ENCODE data around the gene CBX8. TPM values are rescaled to one million over a fixed set of nuclear protein-coding genes. Genes with fewer than 3 reads are reported as not detected.

Gene CBX8
- polyA plus RNA-seq, 12 donors = 3.8 to 17.4 (median 4.5) TPM; not detected in 1

DNA sequence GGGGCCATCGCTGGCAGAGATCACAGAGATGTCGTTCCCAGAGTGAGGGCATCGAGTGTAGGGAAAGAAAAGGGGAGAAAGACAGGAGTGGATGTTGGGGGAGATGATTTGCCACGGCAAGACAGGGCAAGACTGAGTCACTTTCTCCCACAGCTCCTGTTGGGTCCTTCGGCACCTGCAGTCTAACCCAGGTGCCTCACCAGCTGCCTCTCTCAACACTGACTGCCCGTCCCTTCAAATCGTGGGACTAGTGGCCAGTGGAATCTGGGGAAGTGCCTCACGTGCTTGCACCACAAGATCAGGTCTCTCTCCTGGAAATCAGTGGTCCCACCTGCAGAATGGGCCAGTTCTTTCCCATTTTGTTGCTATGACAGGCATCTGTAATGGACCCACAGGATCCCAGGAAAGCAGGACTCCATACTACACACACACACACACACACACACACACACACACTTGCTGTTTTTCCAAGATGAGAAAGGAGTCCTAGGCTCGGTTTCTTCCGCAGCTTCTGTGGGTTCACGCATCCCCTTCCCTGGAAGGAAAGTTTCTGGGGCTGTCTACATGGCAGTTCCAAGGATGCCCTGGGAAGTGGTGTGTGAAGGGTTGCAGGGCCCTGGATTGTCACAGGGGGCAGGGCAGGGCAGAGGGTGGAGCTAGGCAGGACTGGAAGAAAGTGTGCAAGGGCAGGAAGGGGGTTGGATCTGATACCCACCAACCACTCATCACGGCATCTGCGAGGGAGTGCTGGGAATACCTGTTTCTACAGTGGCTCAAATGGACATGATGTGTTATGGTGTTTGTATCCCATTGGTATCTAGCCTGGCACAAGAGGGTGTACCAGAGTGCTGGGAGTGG lies 10.2 kb upstream of the CBX8 start:
- DNase-seq = no peak

DNA sequence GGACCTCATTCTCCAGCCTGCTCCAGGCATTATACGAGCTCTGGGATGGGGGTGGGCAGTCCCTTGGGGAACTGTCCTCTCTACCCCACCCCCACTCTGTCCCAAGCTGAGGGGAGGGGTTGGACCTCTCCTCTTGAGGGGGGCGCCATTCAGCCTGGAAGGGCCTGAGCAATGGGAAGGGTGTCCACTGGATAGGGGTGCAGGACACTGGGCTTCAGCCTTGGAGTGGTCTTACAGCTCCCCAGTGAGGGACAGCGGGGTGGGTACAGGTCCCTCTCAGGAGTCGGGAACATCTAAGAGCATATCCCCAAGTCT lies 9.5 kb upstream of the CBX8 start:
- no peak for DNase-seq

DNA sequence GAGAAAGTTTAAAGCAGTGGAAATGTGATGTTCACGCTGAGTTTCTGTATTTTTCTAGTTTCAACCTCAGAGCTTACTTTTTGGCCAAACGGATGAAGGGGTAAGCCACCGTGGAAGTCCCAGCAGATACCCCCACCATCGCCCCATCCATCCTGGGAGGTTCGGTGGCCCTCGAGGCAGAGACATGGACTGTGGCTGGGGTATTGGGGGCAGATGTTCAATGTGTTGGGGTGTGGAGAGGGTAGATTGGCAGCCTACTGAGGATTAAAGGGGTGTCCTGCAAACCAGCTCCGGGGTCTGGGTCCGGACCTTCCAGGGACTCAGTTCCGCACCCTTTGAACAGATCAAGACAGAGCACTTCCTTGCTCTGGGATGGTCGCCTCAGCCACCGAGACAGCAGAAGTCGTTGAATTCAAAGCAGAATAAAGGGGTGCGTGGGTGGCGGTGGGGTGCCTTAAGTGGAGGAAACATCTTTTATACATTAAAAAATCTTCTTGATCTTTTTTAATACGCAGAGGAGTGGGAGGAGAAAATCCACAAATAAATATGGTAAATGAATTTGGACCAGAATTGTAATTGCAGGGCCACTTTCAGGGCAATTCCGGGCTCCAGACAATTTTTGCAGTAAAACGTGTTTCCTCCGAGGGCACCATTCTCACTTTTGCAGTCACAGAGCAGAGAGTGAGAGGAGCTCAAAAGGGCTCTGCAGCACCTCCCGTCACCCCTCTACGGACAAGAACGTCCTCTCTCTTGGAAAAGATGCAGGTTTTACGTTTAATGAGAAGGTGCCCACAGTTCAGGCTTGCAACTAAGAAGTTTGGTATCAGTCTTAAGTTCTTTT lies 8.2 kb upstream of the CBX8 start:
- DNase-seq = no peak

DNA sequence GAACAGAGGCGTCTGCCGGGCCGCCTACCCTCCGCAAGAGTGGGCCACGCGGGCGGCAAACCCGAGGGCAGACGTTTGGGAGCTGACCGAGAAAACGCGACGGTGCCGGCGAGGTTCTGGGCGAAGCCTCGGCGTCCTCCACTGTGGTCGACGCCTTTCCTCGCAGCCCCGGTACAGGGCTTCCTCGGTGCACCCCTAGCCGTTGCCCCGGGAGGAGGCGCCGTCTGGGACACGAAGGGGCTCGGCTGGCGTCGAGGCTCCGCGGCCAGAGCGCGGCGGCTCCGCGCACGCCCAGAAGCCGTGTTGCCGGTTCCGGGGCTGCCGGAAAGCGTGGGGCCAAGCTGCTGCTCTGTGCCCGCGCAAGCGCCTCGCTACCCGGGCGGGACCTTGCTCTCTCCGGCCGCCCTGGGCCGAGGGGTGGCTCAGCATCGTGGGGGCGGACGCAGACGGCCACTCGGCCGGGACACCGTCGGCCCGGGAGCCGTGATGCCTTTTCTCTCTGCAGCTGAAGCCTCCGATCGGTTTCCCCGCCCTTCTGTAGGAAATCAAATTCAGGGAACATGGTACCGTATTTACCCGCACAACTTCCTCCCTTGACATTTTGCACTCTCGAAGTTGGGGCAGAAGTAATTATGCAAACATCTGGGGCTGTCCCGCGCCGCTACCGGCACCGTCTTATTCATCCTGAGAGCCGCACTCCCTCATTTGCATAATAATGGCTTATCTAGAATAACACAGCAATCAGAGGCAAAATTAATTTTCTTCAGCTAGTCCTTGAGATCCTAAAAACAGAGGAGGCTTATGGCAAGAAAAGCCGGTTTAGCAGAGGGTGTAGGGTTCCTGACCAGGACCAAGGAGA lies 7.3 kb upstream of the CBX8 start:
- no peak for DNase-seq

DNA sequence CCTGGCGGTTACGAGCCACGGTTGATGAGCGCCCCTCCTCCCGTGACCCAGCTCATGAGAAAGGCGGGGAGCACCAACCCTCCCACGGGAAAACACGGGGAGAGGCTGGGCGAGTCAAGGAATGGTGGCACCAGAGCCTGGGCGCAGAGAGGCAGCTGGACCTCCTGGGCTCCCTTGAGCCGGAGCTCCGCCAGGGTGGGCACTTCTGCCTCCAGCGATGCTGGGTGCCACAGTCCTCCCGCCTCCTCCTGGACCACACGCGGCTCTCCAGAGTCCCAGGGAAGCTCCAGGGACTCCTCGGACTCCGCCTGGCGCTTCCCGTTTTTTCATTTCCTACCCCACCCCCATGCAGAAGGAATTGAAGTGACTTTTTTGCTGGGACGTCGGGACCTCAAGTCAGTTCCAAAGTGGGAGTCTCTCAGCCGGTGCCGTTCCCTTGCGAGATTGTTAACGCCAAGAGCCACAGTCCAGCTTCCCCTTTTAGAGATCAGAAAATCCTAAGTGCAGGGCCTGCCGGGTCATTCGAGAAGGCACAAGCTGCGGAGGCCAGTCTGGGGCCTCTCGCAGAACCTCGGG lies 6.6 kb upstream of the CBX8 start:
- DNase-seq = no peak

DNA sequence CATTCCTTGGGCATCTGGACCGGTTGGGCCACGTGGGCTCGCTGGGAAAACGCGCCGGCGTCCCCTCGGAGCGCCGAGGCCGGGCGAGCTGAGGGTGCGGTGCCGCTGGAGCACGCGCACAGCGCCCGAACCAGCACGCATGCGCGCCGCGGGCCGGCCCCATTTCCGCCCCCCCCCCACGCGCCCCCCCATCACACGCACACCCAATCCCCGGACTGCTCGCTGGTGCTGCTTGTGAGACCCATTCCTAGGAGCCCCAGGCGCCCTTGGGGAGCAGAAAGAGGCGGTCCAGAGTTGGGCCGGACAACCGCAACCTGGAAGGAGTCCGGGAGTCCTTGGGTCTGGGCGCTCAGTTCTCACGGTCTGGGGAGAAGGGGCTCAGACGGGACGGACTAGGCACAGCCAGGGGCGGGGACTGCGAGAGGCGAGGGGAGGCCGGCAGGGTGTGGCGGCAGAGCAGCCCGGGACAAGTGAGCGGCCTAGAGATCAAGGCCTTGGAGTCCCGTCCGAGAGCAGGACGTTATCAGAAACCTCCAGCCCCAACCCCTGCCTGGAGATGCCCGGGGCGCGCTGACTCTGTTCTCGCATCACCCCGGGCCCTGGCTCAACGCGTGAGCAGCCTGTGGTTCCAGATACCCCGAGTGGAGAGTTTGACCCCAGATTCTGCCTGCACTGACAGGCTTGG lies 6.0 kb upstream of the CBX8 start:
- no peak for DNase-seq

DNA sequence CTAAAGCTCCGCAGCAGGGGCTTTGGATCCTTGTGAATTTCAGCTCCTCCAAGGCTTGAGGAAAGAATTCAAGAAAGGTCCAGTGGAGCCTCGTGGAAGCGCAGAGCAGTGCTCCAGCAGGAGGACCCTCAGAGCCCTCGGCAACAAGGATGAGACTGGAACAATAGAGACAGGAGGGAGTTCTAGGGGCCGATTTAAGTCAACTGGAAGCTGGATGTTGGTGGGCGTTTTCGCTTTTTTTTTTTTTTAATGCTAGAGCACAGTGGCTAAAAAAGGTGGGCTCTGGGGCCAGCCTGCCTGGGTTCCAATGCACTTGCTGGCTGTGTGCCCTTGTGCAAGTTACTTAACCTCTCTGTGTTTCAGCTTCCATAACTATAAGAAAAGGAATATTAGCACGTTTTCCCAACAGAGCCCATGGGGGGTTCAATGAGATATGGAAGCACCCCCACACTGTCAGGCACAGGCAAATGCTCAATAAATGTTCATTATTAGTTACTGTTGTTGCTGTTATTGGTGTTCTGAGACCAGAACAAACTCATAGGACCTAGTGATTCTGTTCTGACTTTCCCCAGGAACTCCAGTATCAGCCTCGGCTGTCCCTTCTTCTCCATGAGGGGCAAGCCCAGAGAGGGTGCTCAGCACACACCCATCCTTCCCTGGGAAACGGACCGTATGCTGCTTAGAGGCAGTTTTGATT lies 5.3 kb upstream of the CBX8 start:
- no peak for DNase-seq

DNA sequence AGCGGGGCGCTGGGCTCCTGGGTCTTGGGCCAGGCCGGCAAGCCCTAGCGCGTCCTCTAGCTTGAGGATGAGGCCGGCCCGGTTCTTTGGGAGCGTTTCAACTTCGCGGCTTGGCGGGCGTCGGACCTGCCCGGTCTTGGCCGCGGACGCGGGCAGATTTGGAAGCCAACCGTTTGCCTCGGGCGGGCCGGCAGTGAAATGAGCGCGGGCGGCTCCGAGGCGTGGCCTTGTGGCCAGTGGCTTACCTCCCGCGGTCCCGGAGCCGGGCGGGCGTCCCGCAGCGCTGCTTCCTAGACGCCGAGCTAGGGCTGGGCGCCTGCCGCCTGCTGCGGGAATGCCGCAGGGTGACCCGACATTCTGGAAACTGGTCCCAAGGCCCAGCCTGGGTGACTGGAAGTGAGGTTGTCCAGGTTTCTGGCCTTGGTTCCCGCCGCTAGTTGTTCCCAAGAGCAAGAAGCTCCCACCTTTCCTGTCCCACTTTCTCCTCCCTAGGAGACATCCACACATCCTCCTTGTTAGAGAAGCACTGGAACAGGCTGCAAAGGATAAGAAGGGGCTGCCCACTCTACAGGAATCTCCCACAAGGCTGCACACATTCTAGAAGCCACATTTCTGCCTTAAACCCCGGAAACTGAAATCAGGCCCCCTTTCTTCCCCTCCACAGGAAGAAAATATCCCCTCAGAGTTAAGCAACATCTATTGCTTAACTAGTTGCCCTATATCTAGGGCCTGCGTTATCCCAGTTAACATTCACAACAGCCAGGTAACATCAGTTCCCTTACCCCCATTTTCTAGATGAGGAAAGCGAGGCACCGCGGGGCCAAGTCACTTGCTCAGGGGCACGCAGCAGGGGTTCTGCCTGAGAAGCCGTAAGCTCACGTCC lies 4.5 kb upstream of the CBX8 start:
- no peak for DNase-seq

DNA sequence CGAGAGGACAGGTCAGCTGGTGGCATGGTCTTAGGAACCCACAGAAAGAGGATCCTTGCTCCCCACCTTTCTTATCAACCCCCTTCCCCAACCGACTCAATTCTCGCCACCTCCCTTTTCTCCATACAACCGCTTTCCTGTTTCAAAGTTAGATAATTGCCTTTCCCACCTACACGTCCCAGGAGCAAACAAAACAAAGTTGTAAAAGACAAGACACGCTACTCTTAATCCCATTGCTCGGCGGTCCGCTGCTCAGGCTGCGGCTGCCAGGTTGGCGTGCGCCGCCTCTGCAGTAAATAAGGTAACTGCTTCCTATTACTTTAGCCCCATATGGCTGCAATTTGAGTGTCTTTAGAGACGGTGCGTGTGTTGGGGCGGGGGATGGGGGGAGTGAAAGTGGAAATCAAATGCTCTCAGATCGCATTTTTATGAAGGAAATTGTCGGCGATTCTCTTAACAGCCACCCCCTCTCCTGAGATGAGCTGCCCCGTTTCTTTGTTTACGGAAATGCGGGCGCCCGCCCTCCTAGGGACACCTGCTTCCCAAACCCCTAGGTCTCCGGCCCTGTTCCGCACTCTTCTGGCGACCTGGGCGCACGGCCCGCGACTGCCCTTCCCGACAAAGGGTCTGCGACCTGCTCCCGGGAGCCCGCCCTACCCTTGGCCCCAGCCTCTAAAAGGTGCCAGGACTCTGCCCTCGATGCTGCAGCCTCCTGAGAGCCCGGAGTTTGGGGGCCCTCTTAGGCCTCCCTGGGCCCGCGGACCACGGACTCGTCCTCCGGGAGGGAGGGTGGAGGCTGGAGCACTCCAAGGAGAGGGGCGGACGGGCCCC lies 3.7 kb upstream of the CBX8 start:
- no peak for DNase-seq

DNA sequence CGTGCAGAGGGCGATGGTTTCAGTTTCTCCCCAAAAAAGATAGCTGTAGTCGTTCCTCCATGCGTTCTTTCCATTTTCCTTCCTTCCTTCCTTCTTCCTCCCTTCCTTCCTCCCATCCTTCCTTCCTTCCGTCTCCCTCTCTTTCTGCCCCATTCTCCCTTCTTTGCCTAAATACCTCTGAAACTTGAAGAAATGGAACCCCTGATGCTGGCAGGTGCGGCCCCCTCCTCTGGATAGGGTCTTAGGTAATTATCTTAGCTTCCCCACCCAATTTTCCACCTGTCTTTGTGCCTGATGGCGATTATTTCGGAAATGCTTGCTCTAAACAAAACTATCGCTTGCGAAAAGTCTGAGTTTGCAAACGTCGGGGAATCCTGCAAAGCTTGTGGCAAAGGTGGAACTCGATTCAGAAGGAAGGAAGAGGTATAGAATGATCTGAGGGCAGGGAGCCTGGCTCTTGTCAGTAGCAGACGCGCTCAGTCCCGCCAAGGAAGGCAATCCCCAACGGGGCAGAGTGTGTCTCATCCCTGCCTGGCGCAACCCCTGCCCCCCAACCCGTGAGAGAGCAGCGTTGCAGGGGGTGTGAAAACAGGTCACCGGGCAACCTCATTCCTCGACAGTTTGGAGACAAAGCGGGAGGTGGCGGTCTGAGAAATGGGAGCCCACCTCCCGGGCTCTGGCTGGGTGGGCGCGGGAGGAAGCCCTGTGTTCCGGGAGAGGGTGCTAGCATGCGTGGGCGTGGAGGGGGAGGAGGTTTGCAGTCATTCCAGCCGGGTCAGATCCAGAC lies 2.9 kb upstream of the CBX8 start:
- no peak for DNase-seq

DNA sequence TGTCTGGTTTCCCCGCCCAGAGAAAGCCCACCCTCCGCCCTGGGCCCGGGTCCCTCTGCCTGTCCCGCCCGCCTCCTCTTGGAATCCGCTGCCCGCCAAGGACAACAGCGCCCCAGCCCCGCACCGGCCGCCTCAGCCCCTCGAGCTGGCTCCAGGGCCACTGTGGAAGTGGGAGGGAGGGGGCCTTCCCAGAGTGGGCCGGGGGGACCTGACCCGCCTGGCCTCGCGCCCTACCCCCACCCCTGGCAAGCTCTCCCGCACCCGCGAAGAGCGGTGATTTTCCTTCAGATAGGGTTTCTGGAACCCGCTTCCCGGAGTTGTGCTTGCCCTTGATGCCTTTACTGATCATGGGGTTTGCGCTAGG lies 2.3 kb upstream of the CBX8 start:
- no peak for DNase-seq

DNA sequence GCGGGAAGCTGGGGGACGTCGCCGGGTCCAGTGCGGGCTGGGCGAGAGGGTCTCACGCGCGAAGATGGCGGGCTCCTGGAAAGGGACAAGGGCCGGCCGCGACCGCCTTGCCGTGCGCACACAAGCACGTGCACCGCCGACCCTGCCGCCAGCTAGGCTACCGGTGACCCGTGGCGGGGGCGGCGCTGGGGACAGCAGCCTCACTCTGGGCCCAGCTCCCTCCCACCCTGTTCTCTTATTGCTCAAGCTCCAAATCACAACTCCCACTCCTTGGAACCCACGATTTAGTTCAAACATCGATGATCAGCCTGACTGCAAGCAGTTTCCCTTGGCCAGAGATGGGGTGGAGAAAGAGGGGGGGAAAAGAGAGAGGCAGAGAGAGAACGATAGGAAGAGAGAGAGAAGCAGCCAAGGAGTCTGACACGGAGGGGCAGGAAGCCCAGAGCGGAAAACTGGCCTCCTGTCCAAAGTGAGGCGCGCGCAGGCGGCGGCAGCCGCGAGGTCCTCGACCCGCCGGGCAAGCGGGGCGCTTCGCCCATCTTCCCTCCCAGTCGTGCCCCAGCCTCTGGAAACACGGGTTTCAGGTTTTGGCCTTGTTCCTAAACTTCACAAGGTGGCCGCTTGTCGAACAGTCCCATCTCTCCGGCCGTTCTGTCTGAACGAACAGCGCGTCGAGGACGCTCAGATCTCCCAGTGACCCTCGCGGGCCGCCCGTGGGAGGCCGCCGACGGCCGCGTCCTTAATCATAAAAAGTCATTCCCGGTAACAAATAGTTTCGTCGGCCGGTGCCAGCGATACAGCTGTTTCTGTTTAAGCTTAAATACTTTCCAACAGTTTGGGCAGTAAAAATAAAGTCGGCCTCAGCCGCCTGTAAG lies 1.7 kb upstream of the CBX8 start:
- DNase-seq = peak; percentile 72

DNA sequence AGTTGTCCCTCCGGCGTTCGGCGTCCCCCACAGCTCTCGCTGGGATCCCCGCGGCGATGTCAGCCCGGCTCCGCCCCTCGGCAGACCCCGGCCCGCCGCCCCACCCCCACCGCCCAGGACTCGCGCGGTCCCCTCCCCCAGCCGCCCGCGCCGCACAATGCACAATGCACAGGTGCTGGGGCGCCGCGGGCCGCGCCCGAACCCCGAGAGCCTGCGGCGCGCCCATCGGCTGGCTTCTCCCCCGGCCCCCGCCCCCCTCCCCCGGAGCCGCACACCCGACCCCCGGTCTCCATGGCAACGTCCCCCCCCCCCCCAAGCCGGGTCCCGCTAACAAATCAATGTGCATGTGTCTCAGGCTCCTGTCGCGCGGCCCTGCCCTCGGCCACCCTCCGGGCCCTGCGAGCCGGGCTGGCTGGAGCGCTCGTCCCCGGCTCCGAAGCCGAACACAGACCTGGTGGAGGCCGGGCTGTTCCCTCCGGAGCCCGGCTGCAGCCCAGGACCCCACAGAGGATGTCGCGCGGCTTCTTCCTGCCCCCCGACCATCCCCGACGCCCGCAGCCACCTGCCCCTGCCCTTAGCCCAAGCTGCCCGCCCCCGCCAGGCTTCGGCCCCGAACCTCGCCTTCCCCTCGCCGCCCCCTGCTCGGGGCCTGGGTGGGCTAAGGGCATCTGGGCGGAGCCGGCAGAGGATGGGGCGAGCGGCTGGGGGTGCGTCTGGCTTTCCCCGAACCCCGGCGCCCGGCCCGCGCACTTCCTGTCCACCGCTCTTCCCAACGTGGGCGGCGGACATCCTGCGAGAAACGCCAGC lies 818 bp upstream of the CBX8 start:
- DNase-seq = no peak

DNA sequence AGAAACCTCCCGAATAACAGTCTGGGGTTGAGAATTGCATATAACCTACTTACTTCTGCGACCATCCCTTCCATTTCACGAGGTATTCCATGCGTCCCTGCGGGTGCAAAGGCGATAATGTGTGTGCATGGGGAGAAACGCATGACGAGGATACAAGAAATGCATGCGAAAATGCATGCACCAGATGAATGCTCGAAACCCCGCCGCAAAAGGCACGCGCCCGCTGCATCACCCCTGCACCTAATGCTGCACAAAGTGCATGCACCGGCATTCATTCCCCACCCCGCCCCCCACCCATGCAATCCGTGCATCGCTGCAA lies 474 bp downstream of the CBX8 start:
- DNase-seq = no peak

DNA sequence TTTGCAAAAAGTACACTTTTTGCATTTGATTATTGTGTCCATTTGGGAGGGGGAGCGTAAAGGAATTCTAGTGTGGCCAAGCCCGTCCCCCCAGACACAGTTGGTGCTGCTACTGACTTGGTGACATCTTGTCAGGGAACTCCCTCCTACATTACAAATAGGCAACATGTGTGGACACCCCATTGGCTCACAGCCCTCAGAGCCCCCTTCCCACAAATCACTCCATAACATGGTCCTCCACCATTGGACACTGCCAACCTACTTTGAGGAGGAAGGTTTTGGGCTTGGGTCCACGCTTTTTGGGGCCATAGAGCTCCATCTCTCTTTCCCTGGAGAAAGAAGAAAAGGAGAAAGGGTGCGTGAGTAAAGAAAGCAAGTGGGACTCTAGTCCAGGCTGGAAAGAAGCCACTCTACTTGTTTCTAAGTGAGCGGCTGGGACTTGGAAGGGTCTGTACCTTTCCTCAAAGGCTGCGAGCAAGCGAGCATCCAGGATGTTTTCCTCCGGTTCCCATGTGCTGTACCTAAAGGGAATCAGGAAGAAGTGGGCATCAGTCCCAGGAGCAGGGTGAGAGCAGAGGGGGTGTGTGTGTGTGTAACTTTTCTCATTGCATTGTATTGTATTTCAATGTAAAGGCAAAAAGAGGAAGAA lies 958 bp downstream of the CBX8 start:
- no peak for DNase-seq
